Measurements from ENCODE around the gene PCBP2.

- TF ChIP-seq CTCF (IDR thresholded peaks at IDR 0.05 in 2 of 3, conservative IDR thresholded peaks at IDR 0.05 in 1 of 3; ENCODE audit: borderline replicate concordance in 1 of 3, insufficient read depth in 1 of 3, low read depth in 2 of 3, low read length in 2 of 3) (no peak), SP1 (IDR thresholded peaks at IDR 0.05; ENCODE audit: low read depth) (no peak), POLR2A (IDR thresholded peaks at IDR 0.05; ENCODE audit: borderline replicate concordance, extremely low read depth, insufficient read depth, insufficient read length) (no peak), ZNF274 (IDR thresholded peaks at IDR 0.05; ENCODE audit: low read depth, low read length) (no peak), TCF7L2 (IDR thresholded peaks at IDR 0.05; ENCODE audit: borderline replicate concordance, extremely low read depth, insufficient read depth, insufficient read length) (no peak), POLR2AphosphoS5 (IDR thresholded peaks at IDR 0.05; ENCODE audit: low read depth, low read length) (no peak), EZH2 (IDR thresholded peaks at IDR 0.05) (no peak), ATF3 (IDR thresholded peaks at IDR 0.05) (no peak), EGR1 (IDR thresholded peaks at IDR 0.05; ENCODE audit: low read depth) (no peak), CEBPB (IDR thresholded peaks at IDR 0.05; ENCODE audit: low read depth) (no peak)
- TF ChIP-seq, protein P1, sequence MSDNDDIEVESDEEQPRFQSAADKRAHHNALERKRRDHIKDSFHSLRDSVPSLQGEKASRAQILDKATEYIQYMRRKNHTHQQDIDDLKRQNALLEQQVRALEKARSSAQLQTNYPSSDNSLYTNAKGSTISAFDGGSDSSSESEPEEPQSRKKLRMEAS (IDR thresholded peaks at IDR 0.05) = no peak
Observed at GRCh38 chr12:53480491-53481442, 28.9 kb downstream of the PCBP2 start.
